ENCODE measurements around the gene AGRN. TPM values are rescaled to one million over a fixed set of nuclear protein-coding genes. Genes with fewer than 3 reads are reported as not detected.

AGRN gene
- total RNA-seq, 6 experiments from 2014 or later, result 131 to 164 (median 140) TPM

DNA sequence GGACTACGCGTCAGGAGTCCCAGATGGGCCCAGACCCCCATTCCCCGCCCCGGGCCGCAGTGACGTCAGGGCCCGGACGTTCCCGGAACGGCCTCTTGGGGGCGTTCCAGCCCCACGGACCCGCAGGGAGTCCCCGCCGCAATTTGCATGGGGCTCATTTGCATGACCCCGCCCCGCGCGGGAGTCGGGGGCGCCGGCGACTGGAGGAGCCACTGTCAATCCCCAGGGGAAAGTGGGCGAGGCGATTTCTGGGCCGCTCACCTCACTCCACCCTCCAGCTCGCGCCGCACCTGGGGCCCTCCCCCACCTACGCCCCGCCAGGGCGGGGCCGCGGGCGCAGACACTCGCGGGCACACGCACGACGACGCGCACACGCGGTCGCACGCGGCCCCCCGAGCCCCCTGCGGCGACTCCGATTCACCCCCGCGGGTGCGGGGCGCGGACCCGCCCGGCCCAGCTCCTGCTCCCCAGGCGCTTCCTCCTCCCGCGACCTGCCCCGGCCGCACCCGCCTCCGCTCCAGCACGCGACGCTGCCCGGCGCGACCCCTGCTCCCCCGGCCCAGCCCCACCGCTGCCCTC is 13.2 kb downstream of the AGRN start:
- H3K36me3 Mint-ChIP-seq (ENCODE audit: low read depth), result no peaks in the 10 kb centered on the region
- no peaks in the 10 kb centered on the region for H3K9me3 Mint-ChIP-seq
- H3K4me1 Mint-ChIP-seq (ENCODE audit: low read depth), result peaks cover 8% of the 10 kb centered on the region; the same call in 1 of the 2 replicates
- no peak overlapping the region for H3K27ac Mint-ChIP-seq
- DNase-seq, result peak; percentile 50
- H3K4me3 Mint-ChIP-seq, result no peak overlapping the region
- TF ChIP-seq, protein P1, sequence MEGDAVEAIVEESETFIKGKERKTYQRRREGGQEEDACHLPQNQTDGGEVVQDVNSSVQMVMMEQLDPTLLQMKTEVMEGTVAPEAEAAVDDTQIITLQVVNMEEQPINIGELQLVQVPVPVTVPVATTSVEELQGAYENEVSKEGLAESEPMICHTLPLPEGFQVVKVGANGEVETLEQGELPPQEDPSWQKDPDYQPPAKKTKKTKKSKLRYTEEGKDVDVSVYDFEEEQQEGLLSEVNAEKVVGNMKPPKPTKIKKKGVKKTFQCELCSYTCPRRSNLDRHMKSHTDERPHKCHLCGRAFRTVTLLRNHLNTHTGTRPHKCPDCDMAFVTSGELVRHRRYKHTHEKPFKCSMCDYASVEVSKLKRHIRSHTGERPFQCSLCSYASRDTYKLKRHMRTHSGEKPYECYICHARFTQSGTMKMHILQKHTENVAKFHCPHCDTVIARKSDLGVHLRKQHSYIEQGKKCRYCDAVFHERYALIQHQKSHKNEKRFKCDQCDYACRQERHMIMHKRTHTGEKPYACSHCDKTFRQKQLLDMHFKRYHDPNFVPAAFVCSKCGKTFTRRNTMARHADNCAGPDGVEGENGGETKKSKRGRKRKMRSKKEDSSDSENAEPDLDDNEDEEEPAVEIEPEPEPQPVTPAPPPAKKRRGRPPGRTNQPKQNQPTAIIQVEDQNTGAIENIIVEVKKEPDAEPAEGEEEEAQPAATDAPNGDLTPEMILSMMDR (IDR thresholded peaks at IDR 0.05), result peak; percentile 89
- peaks cover 4% of the 10 kb centered on the region for H3K27me3 Mint-ChIP-seq (ENCODE audit: insufficient read depth)

DNA sequence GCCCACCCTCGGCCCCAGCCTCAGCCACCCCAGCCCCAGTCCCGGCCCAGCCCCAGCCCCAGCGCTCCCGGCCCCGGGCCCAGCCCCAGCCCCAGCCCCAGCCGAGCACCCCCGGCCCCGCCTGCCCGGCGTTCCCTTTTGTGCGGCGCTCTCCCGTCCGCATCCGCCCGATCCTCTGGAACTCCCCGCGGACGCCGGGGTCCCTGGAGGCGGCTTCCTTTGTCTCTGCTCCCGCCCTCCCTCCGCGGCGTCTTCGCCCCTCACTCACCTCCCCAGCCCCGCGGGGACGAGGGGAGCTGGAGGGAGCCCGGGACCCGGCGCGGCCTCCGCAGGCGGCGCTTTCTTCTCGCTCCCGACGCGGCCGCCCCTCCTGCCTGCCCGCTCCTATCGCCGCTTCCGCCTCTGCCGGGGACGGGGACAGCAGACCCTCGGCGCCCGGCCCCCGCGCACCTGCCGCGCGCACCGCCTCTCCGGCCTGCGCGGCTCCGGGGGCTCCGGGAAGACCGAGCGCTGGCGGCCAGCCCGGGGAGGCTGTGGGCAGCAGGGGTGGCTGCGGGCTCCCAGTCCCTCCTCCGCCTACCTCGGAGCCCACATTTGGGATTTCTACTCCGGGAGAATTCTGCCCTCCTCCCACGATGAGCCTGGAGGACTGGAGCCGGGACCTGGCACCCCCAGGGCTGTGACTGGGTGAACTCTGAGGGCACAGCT is 14.0 kb downstream of the AGRN start:
- Mint-ChIP-seq H3K4me3 (no peak overlapping the region), H3K4me1 (ENCODE audit: low read depth) (peaks cover 8% of the 10 kb centered on the region; the same call in 1 of the 2 replicates)
- no peak for DNase-seq

DNA sequence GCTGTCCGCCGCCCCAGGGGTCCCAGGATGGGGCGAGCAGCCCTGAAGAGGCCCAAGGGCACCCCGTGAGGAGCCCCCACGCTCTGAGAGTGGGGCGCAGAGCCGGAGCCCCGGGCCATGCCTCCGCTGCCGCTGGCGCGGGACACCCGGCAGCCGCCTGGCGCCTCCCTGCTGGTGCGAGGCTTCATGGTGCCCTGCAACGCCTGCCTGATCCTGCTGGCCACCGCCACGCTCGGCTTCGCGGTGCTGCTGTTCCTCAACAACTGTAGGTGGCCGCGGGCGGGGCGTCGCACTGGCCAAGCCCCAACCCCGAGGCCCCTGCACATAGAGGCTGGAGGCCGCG is 14.5 kb downstream of the AGRN start:
- H3K4me1 Mint-ChIP-seq (ENCODE audit: low read depth), result peaks cover 8% of the 10 kb centered on the region; the same call in 1 of the 2 replicates
- H3K27me3 Mint-ChIP-seq (ENCODE audit: insufficient read depth), result peaks cover 4% of the 10 kb centered on the region
- H3K4me3 Mint-ChIP-seq, result no peak overlapping the region
- TF ChIP-seq, protein P1 (IDR thresholded peaks at IDR 0.05), result no peak
- no peaks in the 10 kb centered on the region for H3K9me3 Mint-ChIP-seq
- DNase-seq, result no peak
- H3K27ac Mint-ChIP-seq, result no peak overlapping the region
- H3K36me3 Mint-ChIP-seq (ENCODE audit: low read depth), result no peaks in the 10 kb centered on the region

More for the DNA sequence above, 14.0 kb downstream of the AGRN start:
- H3K27ac Mint-ChIP-seq, result no peak overlapping the region
- TF ChIP-seq, protein P1 (IDR thresholded peaks at IDR 0.05), result no peak
- H3K27me3 Mint-ChIP-seq (ENCODE audit: insufficient read depth), result peaks cover 4% of the 10 kb centered on the region
- no peaks in the 10 kb centered on the region for H3K36me3 Mint-ChIP-seq (ENCODE audit: low read depth)
- no peaks in the 10 kb centered on the region for H3K9me3 Mint-ChIP-seq

DNA sequence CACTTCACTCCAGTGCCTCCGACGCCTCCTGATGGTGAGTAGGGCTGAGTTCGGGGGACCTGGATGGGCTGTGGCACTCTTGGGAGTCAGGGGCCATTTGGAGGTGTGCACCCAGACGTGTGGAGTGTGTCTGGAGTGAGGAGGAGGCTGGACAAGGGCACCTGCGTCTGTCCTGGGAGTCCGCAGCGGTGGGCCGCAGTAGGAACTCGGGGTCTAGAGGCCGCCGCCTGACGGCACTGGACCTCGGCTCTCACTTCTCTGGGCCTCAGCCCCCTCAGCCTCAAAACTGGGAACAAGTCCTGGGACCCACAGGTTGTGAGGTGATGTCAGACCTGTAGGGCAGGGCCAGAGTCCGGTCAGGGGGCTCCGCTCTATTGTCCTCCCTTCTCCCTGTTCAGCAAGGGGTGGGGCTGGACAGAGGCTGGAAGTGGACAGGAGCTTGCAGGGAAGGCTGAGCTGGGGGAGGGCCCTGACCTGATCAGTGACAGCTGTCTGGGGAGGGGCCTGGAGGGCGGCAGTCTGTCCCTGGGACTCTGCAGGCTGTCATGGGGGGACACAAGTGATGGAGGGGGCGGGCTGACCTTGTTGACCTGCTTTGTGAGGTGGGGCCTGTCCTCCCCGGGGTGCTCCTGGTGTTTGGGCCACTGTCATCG is 15.5 kb downstream of the AGRN start:
- TF ChIP-seq, protein P1 (IDR thresholded peaks at IDR 0.05), result no peak
- Mint-ChIP-seq H3K4me3 (no peak overlapping the region), H3K27me3 (ENCODE audit: insufficient read depth) (peaks cover 6% of the 10 kb centered on the region), H3K27ac (no peak overlapping the region), H3K9me3 (no peaks in the 10 kb centered on the region), H3K36me3 (ENCODE audit: low read depth) (no peaks in the 10 kb centered on the region), H3K4me1 (ENCODE audit: low read depth) (peaks cover 8% of the 10 kb centered on the region; the same call in 1 of the 2 replicates)
- no peak for DNase-seq

DNA sequence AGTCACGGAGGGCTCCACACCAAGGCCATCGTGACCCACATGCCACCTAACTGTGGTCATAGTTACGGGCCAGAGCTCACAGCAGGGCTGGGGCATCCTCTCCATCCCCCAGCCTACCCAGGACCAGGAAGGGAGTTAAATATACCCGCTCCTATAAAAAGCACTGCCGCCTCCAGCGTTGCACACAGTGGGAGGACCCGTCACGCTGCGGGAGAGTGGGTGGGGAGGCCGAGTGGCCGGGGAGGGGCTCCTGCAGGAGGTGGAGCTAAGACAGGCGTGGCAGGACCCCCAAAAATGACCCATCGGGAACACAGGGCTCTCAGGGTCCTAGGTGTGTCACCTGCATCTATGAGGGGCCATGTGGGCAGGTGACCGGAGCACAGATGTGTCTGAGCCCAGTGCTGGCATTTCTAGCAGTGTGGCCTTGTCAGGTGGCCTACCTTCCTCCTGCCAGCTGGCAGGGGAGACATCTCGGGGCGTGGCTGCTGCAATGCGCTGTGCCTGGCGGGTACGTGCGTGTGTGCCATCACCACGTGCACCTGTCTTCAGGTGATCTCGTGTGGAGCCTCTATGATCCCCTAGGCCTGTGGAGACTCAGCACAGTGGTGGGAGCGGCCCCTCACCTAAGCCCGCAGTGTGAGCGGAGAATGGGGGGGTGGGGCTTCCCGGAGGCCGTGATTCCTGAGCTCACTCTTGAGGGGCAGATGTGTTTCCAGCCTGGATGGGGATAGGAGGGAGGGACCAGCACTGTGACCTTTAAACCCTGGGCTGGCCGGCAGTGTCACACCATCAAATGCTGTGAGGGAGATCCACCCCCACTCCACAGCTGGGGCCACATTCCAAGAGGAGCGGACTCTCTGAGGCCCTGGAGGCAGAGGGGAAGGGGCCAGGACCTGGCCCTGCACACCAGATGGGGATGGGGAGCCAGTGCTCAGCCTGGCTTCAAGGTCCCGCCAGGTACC is 17.7 kb downstream of the AGRN start:
- H3K36me3 Mint-ChIP-seq (ENCODE audit: low read depth), result no peaks in the 10 kb centered on the region
- no peak for DNase-seq
- H3K27me3 Mint-ChIP-seq (ENCODE audit: insufficient read depth), result peaks cover 3% of the 10 kb centered on the region
- no peak overlapping the region for H3K4me3 Mint-ChIP-seq
- no peak overlapping the region for H3K27ac Mint-ChIP-seq
- H3K9me3 Mint-ChIP-seq, result no peaks in the 10 kb centered on the region
- TF ChIP-seq, protein P1 (IDR thresholded peaks at IDR 0.05), result no peak
- H3K4me1 Mint-ChIP-seq (ENCODE audit: low read depth), result peaks cover under 1% of the 10 kb centered on the region; the same call in 1 of the 2 replicates

Data from HFFc6 (cell line).